ENCODE measurements around the gene WNK2. TPM values are rescaled to one million over a fixed set of nuclear protein-coding genes. Genes with fewer than 3 reads are reported as not detected.

WNK2 gene
- total RNA-seq, 2 donors from 2014 or later, result 34.8 to 39.5 TPM

- DNase-seq (ENCODE audit: low spot score), result peak; percentile 58
- intact Hi-C loops (cut with DNase I), result no loop called here
These were observed 12.4 kb downstream of the WNK2 start for GRCh38 chr9:93196096-93197055.

- intact Hi-C loops (cut with DNase I), result no loop called here
- peak; percentile 61 for DNase-seq (ENCODE audit: low spot score)
These were observed 13.7 kb downstream of the WNK2 start for GRCh38 chr9:93197670-93198069.

DNA sequence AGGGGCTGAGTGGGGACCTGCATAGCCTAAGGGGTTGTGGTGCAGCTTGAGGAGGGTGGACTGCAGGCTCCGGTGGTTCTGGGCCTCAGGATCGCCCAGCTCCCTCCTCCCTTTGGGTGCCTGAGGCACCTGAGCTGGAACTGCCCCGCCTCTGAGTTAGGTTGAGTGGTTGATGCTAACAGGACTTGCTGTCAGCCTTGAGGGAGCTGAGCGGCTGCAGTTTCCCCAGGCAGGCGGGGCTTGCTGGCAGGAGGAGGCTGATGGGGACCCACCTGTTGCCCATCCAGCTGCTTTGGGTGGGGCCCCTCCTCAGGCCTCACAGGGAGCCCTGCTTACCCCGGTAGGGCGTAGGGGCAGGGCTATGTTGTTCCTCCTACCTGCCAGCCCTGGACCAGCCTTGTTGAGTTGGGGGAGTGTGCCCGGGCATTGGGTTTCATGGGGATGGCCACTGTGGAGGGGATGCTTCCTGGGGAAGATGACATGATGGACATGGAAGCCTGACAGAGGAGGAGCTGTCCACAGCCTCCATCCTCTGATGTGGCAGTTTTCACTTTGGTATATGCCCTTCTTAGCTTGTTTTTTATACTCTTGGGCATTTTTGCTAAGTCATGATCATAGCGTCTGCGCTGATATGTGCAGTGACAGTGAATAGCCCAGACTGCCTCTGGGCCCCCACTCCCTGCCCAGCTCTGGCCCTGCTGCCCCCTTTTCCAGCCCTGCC, 14.3 kb downstream of the WNK2 start:
- intact Hi-C loops (cut with DNase I), result no loop called here
- DNase-seq (ENCODE audit: low spot score), result peak; percentile 64

DNA sequence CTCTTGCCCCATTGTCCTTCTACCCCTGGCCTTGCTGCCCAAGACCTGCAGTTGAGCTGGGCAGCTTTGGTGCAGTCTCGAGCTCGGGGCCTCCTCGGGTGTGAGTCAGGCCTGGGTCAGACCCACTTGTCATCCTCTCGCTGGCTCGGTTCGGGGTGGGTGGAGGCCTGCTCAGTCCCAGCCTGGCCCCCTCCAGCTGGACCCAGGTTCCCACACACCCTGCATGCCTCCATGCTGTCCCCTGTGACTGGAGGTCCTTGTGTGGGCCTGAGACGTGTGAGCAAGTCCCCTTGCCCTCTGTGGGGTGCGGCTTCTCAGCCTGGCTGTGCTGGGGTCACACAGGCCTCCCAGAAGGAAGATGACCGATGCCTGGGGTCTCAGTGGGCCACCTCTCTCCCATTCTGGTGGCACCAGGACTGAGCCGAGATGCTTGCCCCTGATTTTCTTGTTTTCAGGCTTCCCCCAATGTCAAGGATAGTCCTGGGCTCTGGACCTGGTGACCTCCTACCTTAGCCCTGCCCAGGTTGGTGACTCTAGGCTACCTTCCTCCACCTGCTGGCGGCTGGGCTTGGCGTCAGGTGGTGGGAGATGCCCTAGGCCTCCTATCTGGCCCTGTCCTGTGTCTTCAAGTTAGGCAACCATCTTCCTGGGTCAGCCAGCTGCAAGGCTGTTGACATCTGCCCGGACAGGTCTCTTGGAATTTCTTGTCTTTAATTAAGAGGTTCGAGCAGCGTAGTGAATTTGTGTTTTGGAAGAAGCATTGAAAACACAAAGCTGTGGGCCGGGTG, 15.1 kb downstream of the WNK2 start:
- DNase-seq (ENCODE audit: low spot score), result peak; percentile 64
- intact Hi-C loops (cut with DNase I), result no loop called here

DNA sequence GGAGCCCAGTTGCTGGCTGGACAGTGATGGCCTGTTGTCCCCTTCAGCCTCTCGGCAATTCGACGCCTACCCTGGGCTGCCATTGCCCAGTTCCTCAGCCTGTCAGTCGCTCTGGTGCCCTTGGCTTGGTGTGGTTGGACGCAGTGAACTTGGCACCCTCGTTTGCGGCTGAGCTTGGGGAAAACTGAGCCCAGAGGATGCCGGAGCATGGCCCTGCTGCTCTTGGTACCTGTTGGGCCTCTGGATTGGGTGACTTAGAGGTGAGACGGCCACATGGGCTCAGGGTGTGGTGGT, 16.5 kb downstream of the WNK2 start:
- DNase-seq (ENCODE audit: low spot score), result peak; percentile 64
- intact Hi-C loops (cut with DNase I), result no loop called here

DNA sequence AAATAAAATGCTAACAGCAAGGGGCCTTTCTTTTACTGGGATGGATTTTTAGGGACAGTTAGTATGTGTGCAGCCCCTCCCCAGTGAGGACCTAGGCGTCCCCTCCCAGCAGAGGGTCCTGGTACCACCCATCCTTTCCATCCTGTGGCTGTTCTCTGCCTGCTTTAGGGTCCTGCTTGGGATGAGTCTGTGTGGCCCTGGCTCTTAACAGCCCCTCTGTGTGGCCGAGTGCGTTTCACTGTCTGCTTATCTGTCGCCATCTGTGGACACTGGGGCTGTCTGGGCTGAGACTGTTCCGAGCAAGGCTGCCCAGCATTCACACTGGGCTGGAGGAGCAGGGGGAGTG, 17.0 kb downstream of the WNK2 start:
- intact Hi-C loops (cut with DNase I), result no loop called here
- no peak for DNase-seq (ENCODE audit: low spot score)

DNA sequence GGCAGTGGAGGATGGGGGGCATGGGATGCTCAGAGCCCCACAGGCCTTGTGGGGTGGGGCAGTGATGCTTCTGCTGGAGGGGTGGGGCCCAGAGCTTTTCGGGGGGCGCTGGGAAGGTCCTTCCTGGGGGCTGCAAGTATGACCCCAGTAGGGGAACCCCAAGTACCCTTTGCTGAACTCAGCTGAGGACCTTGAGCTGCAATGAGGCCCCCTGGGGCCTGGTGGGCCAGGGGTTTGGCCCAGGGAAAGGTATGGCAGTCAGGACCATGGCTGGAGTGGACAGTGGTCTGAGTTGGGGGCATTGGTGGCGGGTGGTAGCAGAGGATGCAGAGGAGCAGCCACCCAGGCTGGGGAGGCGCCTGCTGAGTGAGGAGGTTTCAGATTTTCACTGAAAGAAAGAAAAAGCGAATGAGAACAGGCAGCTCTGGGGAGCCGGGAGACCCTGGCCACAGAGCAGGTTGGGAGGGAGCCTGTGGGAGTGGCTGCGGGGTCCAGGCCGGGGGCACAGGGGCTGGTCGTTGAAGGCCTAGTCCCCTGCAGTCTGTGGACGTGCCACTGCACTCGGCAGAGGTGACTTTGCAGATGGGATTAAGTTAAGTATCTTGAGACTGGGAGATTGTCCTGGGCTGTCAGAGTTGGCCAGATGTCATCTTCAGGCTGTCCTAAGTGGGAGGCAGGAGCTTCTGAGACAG, 19.2 kb downstream of the WNK2 start:
- intact Hi-C loops (cut with DNase I), result no loop called here
- DNase-seq (ENCODE audit: low spot score), result peak; percentile 75

DNA sequence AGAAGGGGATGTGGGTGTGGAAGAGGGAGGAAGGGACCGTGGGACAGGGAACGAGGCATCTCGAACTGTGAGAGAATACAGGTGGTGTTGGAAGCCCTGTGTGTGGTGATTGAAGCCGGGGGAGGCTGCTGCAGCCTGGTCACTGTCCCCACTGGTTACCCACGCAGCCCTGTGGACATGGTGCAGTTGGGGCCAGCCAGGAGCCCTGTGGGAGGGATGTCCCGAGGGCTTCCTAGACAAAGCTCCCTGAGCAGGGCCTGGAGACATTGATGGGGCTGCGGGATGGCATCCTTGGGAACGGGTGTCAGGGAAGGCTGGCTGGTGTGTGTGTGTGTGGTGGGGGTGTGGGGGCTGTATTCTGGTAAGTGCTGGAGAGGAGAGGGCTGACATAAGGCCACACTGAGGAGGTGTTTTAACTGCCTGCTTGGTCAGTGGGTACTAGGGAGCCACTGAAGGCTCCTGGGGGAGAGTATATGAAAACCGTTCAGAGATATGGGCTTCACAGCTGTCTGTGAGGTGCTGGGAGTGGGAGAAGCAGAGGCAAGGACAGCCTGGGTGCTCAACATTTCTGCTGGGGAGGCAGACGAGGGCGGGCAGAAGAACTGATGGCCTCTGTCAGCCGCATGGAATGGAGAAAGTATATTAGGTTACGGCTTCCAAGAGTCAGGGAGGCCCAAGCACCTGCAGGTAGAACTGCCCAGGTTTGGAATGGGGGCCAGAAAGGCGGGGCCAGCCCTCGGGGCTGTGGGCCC, 20.0 kb downstream of the WNK2 start:
- DNase-seq (ENCODE audit: low spot score), result peak; percentile 70
- intact Hi-C loops (cut with DNase I), result no loop called here

GRCh38 chr9:93204470-93205043, 20.6 kb downstream of the WNK2 start:
- DNase-seq (ENCODE audit: low spot score), result peak; percentile 30
- intact Hi-C loops (cut with DNase I), result loop anchor here in 1 of 2 donors (5.0 kb wide), 1 partner anchor 1963 kb away; no protein-coding TSS in a partner anchor

- peak; percentile 89 for DNase-seq (ENCODE audit: low spot score)
These were observed 21.3 kb downstream of the WNK2 start for GRCh38 chr9:93205045-93205768.

DNA sequence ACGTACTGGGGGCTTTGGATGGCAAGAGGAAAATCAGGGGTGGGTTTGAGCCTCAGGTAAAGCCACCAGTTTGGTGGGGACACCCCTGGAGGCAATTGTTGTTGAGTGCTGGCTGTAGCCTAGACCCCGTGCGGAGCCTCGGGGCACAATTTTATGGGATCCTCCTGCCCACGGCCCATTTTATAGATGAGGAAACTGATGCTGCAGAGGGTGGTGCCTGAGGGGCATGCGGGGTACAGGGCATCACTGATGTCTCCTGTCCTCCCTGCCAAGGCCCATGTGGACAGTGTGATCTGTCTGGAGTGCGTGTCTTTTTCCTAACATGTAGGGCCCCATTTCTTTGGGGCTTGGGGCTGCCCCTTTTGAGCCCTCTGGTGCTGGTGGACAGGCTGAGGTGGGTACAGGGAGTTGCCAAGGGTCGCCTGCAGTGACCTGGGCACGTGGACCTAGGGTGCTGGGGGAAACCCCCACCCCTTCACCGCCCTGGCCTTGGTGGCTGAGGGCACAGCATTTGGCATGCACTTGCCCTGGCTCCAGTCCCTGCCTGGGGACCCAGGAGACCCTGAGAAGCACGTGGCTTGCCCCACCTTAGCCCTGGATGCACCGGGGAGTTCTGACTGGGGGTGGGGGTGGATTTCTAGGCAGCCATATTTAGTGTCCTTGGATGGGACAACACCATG, 22.1 kb downstream of the WNK2 start:
- peak; percentile 70 for DNase-seq (ENCODE audit: low spot score)
- intact Hi-C loops (cut with DNase I), result loop anchor here in 1 of 2 donors (5.0 kb wide), 1 partner anchor 1961 kb away; no protein-coding TSS in a partner anchor

More at GRCh38 chr9:93205045-93205768, 21.3 kb downstream of the WNK2 start:
- intact Hi-C loops (cut with DNase I), result loop anchor here in 1 of 2 donors (5.0 kb wide), 1 partner anchor 1962 kb away; no protein-coding TSS in a partner anchor

DNA sequence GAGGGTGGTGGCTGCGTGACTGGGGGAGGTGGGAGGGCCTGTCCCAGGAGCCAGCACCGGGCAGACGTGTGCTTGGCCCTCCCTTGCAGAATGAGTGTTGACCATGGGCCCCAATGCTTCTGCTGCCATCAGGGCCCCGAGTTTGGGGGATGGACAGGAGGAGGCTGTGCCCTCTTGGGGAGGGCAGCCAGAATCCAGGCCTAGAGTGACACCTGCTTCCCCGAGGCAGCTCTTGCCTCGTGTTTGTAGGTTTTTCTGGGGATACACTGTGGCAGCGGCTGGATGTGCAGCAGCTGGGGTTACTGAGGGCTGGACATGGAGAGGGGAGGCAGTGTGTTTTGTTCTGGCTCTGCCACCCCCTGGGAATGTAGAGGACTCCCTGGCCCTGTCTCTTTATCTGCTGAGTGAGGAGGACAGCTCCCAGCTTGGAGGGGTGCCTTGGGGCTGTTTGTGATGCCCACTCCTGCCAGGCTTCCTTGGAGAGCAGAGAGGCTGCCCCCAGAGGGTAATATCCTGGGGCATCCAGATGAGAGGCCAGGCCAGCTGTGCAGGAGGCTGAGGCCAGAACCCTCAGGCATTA, 22.7 kb downstream of the WNK2 start:
- intact Hi-C loops (cut with DNase I), result loop anchor here in 1 of 2 donors (5.0 kb wide), 1 partner anchor 1961 kb away; no protein-coding TSS in a partner anchor
- peak; percentile 62 for DNase-seq (ENCODE audit: low spot score)

DNA sequence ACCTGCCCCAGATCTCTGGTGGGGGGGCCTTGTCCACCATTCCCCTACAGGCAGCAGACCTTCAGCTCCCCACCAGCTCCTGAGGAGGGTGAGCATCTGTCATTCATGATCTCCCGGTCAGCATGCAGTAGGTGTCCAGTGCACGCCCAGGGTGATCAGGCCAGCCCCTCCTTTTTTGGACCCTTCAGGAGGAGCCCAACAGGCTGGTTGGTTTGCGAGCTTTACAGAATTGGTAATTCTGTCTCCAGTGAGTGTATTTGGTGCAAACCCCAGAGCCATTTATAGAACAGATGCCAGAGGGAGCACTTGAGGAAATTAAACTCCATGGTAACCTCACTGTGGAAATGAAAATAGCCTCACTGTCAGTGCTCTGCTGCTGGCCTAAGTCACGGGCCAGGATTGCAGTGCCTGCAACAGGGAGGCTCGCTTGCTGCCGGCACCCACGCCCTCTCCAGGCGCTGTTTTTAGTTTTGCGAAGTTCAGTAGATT, 23.4 kb downstream of the WNK2 start:
- intact Hi-C loops (cut with DNase I), result loop anchor here in 1 of 2 donors (5.0 kb wide), 1 partner anchor 1960 kb away; no protein-coding TSS in a partner anchor
- DNase-seq (ENCODE audit: low spot score), result peak; percentile 91

DNA sequence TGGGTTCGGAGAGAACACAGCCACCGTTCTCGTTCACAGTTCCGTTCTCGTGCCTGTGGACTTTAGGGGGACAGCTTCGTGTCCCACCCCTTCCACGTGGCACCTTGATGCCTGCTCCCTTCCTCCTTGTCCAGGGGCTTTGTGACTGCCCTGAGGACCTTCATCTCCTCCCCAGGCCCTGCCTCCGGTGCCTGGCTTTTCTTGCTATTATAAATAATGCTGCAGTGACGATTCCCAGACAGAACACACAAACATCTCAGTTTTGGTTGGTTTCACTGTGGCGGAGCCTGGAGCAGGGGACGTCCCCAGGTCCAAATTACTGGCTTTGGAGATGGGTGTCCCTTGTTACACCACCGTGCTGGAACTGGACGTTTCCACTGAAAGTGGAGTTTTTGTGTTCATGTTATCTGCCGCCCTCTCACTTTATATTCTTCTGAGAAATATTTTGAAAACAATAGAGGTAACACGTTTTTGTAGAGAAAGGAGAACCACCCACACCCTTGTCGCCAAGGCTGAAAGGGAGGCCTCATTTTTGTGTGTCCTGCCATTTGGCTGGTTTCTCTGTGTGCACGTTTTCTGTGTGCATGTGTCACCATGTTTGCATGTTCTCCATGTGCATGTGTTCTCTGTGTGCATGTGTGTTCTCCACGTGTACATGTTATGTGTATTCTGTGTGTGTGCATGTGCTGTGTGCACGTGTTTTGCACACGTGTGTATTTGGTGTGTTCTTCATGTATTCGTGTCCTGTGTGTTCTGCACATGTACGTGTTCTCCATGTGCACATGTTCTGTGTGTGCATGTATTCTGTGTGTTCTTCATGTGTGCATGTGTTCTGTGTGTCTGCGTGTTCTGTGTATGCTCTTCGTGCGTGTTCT, 24.2 kb downstream of the WNK2 start:
- peak; percentile 52 for DNase-seq (ENCODE audit: low spot score)

GRCh38 chr9:93209097-93209496, 25.2 kb downstream of the WNK2 start:
- intact Hi-C loops (cut with DNase I), result loop anchor here in 1 of 2 donors (5.0 kb wide), 1 partner anchor 1958 kb away; no protein-coding TSS in a partner anchor

More for the DNA sequence above, 24.2 kb downstream of the WNK2 start:
- intact Hi-C loops (cut with DNase I), result loop anchor here in 1 of 2 donors (5.0 kb wide), 1 partner anchor 1959 kb away; no protein-coding TSS in a partner anchor

More at GRCh38 chr9:93209097-93209496, 25.2 kb downstream of the WNK2 start:
- DNase-seq (ENCODE audit: low spot score), result peak; percentile 43
